HUES64 (cell line): ENCODE results near the gene TMEM33.
"Not testable (repeated sequence)": the region's sequence is repeated elsewhere in the genome, so short reads cannot be mapped to it uniquely, and the experiment has no call there.

ENCODE experiments used
- H3K27ac ChIP-seq: 2 replicates; pipeline ENCODE4 v1.7.0; 2013; ENCODE audit warnings: low read depth, low read length, inconsistent platforms
- H3K27me3 ChIP-seq: 2 replicates; pipeline ENCODE4 v1.6.1; 2013; ENCODE audit warnings: mild to moderate bottlenecking, low read length; ENCODE audit not compliant: insufficient read depth
- H3K36me3 ChIP-seq: 2 replicates; pipeline ENCODE4 v1.6.1; 2013; ENCODE audit warnings: mild to moderate bottlenecking, low read length; ENCODE audit not compliant: insufficient read depth
- H3K4me1 ChIP-seq: 2 replicates; pipeline ENCODE4 v1.6.1; 2013; ENCODE audit warnings: mild to moderate bottlenecking, low read length, moderate library complexity; ENCODE audit not compliant: insufficient read depth
- H3K4me3 ChIP-seq: 2 replicates; pipeline ENCODE4 v1.5.1; 2013; ENCODE audit warnings: mild to moderate bottlenecking, low read length, moderate library complexity
- H3K9ac ChIP-seq: 2 replicates; pipeline ENCODE4 v1.6.1; 2013; ENCODE audit warnings: mild to moderate bottlenecking, low read depth, low read length
- H3K9me3 ChIP-seq: 2 replicates; pipeline ENCODE4 v1.6.1; 2013; ENCODE audit warnings: low read depth, low read length; ENCODE audit not compliant: insufficient read depth
- WGBS: fragments of 150-250, 120-280 bp; methylation state at CpG from one replicate; pipeline ENCODE4 v1.1.7; 2013; ENCODE audit warnings: missing lambda C conversion rate; 5-methylcytosine and 5-hydroxymethylcytosine counted together

Gene TMEM33

GRCh38 chr4:41913509-41913908 is 21.7 kb upstream of the TMEM33 start:
- H3K4me1 ChIP-seq = no peaks in the 10 kb centered on the region
- H3K9me3 ChIP-seq = no peaks in the 10 kb centered on the region
- H3K27ac ChIP-seq = no peak overlapping the region
- H3K9ac ChIP-seq = no peak overlapping the region
- H3K36me3 ChIP-seq = no peaks in the 10 kb centered on the region
- H3K4me3 ChIP-seq = no peak overlapping the region
- H3K27me3 ChIP-seq = no peaks in the 10 kb centered on the region; the same call in 1 of the 2 replicates

GRCh38 chr4:41918278-41918677 is 17.0 kb upstream of the TMEM33 start:
- no peak overlapping the region for H3K4me3 ChIP-seq
- no peaks in the 10 kb centered on the region for H3K4me1 ChIP-seq
- peaks cover 8% of the 10 kb centered on the region for H3K27me3 ChIP-seq
- 67% methylated on average over 1 of the region's 2 CpGs for WGBS
- peaks cover 25% of the 10 kb centered on the region for H3K9me3 ChIP-seq
- no peak overlapping the region for H3K27ac ChIP-seq
- no peaks in the 10 kb centered on the region for H3K36me3 ChIP-seq
- H3K9ac ChIP-seq = no peak overlapping the region

GRCh38 chr4:41920416-41920815 is 14.8 kb upstream of the TMEM33 start:
- H3K9me3 ChIP-seq = peaks cover 25% of the 10 kb centered on the region
- H3K4me3 ChIP-seq, H3K27me3 ChIP-seq, H3K27ac ChIP-seq, H3K9ac ChIP-seq, H3K36me3 ChIP-seq, H3K4me1 ChIP-seq: not testable (repeated sequence)
- WGBS = 91% methylated on average over 2 of the region's 2 CpGs

- no peak overlapping the region for H3K27ac ChIP-seq
- 71% methylated on average over 4 of the region's 4 CpGs for WGBS
These were observed 13.8 kb upstream of the TMEM33 start for GRCh38 chr4:41921476-41921875.

GRCh38 chr4:41927796-41928499 is 7.3 kb upstream of the TMEM33 start:
- 90% methylated on average over 4 of the region's 4 CpGs for WGBS
- Histone ChIP-seq H3K27me3 (peaks cover 4% of the 10 kb centered on the region), H3K9me3 (peaks cover under 1% of the 10 kb centered on the region; the same call in 1 of the 2 replicates), H3K9ac (no peak overlapping the region), H3K4me1 (no peaks in the 10 kb centered on the region), H3K36me3 (no peaks in the 10 kb centered on the region), H3K27ac (no peak overlapping the region), H3K4me3 (no peak overlapping the region)

More at GRCh38 chr4:41921476-41921875, 13.8 kb upstream of the TMEM33 start:
- no peak overlapping the region for H3K4me3 ChIP-seq
- peaks cover 25% of the 10 kb centered on the region for H3K9me3 ChIP-seq
- peaks cover 8% of the 10 kb centered on the region for H3K27me3 ChIP-seq
- no peak overlapping the region for H3K9ac ChIP-seq
- H3K36me3 ChIP-seq = no peaks in the 10 kb centered on the region
- H3K4me1 ChIP-seq = no peaks in the 10 kb centered on the region

- 92% methylated on average over 7 of the region's 7 CpGs for WGBS
- no peak overlapping the region for H3K9ac ChIP-seq
- no peaks in the 10 kb centered on the region for H3K36me3 ChIP-seq
- H3K4me3 ChIP-seq = no peak overlapping the region
- no peak overlapping the region for H3K27ac ChIP-seq
- no peaks in the 10 kb centered on the region for H3K9me3 ChIP-seq
- H3K27me3 ChIP-seq = no peaks in the 10 kb centered on the region
- H3K4me1 ChIP-seq = peaks cover 3% of the 10 kb centered on the region; the same call in 1 of the 2 replicates
These were observed 4.9 kb upstream of the TMEM33 start for GRCh38 chr4:41930139-41930831.

GRCh38 chr4:41932988-41933387 is 2.2 kb upstream of the TMEM33 start:
- WGBS = 88% methylated on average over 3 of the region's 3 CpGs
- H3K27me3 ChIP-seq = no peaks in the 10 kb centered on the region

GRCh38 chr4:41933997-41934503 is 1.2 kb upstream of the TMEM33 start:
- H3K27ac ChIP-seq = no peak overlapping the region
- no peak overlapping the region for H3K9ac ChIP-seq
- no peaks in the 10 kb centered on the region for H3K27me3 ChIP-seq
- peaks cover 20% of the 10 kb centered on the region for H3K4me1 ChIP-seq
- peaks cover 26% of the 10 kb centered on the region for H3K36me3 ChIP-seq
- H3K4me3 ChIP-seq = no peak overlapping the region
- H3K9me3 ChIP-seq = no peaks in the 10 kb centered on the region
- WGBS = 94% methylated on average over 10 of the region's 10 CpGs

More at GRCh38 chr4:41932988-41933387, 2.2 kb upstream of the TMEM33 start:
- no peak overlapping the region for H3K27ac ChIP-seq
- H3K9ac ChIP-seq = no peak overlapping the region
- H3K36me3 ChIP-seq = peaks cover 16% of the 10 kb centered on the region
- peaks cover 20% of the 10 kb centered on the region for H3K4me1 ChIP-seq
- H3K4me3 ChIP-seq = no peak overlapping the region
- no peaks in the 10 kb centered on the region for H3K9me3 ChIP-seq

GRCh38 chr4:41934514-41934900 is 722 bp upstream of the TMEM33 start:
- Histone ChIP-seq H3K9ac (no peak overlapping the region), H3K9me3 (no peaks in the 10 kb centered on the region), H3K4me1 (peaks cover 20% of the 10 kb centered on the region), H3K27me3 (no peaks in the 10 kb centered on the region), H3K27ac (no peak overlapping the region), H3K36me3 (peaks cover 31% of the 10 kb centered on the region), H3K4me3 (peak overlapping the region; percentile 98)
- 91% methylated on average over 9 of the region's 9 CpGs for WGBS

- Histone ChIP-seq H3K36me3 (peaks cover 41% of the 10 kb centered on the region), H3K9ac (peak overlapping the region; percentile 92), H3K27ac (peak overlapping the region; percentile 95), H3K9me3 (no peaks in the 10 kb centered on the region), H3K27me3 (no peaks in the 10 kb centered on the region), H3K4me3 (peak overlapping the region; percentile 98), H3K4me1 (peaks cover 20% of the 10 kb centered on the region)
- WGBS = 3% methylated on average over 12 of the region's 12 CpGs
These were observed 408 bp downstream of the TMEM33 start for GRCh38 chr4:41935652-41936021.

GRCh38 chr4:41939016-41939626 is 3.9 kb downstream of the TMEM33 start:
- no peak overlapping the region for H3K4me3 ChIP-seq
- WGBS = 78% methylated on average over 3 of the region's 3 CpGs
- H3K4me1 ChIP-seq = peaks cover 20% of the 10 kb centered on the region
- H3K9me3 ChIP-seq = no peaks in the 10 kb centered on the region
- peaks cover 74% of the 10 kb centered on the region for H3K36me3 ChIP-seq
- no peaks in the 10 kb centered on the region for H3K27me3 ChIP-seq
- H3K27ac ChIP-seq = no peak overlapping the region
- no peak overlapping the region for H3K9ac ChIP-seq
